Activated naive CD4-positive, alpha-beta T cell (primary cell): ENCODE measurements around the gene ATP8B3.

Experiments
- DNase-seq, 4 experiments: peaks; one replicate each; lab custom pipeline; 2025; lab: John Stamatoyannopoulos, UW

Gene ATP8B3

DNA sequence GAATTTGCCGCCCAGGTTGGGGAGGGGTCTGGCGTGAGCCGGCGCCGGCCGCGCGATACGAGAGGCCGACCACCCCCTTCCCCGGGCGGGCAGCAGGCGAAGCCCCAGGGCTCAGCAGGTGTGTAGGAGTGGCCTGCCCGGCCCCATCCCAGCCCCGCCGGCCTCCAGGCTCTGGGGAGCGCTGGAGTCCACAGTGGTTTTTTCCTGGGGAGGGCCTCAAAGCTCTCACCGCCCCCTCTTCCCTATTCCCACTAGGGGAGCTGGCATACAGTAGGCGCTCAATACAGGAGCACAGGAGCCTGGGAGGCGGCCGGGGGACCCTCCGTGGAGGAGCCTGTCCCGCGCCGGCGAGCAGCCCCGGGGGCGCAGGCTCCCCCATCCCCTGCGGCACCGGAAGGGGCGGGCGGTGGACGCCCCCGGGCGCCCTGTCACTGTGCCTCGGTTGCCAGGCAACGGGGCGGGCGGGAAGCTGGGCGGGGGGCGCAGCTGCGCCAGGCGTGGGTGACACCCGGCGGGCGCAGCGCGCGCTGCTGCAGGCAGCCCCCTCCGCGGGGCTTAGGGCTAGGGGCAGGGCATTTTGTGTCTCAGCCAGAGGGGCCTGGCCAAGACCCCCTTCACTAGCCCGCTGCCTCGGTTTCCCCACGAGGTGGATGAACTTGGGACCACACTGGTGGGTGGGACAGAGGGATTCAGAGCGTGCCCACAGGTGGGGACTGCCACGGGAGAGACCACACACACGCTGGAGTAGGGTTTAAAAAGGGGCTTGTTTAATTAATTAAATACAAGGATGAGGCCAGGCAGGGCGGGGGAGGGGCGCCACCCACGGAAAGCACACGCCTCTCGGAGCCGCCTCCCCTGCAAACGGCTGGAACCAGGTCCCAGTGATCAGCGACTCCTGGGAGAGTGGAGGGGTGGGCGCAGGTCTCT is 39.8 kb upstream of the ATP8B3 start:
- peak in 2 of 4 experiments; percentile 53 to 74 for DNase-seq

DNA sequence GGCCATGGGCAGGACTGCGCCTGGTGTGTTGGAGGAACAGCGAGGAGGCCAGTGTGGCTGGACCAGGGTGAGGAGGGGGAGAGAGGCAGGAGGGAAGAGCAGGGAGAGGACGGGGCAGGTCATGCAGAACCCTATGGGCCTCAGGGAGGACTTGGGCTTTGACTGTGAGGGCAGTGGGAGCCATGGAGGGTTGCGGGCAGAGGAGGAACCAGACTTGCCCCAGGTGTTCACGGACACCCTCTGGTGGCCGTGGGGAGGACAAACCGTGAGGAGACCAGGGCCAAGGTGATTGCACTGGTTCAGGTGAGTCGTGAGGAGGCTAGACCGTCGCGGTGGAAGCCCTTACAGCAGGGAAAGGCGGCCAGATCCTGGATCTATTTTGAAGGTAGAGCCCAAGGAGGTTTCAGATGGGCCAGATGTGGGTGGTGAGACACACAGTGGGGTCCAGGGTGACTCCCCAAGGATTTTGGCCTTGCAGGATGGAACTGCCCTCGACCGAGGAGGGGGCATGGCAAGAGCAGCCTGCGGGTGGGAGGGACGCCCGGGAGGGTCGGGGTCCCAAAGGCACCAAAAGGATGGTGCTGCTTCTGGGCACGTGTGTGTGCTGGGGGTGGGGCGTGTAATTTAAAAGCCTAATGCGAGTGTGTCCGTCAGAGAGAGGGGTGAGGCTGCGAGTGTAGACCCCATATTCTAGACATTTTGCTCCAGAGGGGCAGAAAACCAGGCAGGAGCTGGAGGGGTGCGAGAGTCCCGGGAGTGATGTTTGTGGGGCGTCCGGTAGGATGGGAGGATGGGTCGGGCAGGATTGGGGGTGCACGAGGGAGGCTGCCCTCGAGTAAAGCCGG is 39.0 kb upstream of the ATP8B3 start:
- DNase-seq = no peak

DNA sequence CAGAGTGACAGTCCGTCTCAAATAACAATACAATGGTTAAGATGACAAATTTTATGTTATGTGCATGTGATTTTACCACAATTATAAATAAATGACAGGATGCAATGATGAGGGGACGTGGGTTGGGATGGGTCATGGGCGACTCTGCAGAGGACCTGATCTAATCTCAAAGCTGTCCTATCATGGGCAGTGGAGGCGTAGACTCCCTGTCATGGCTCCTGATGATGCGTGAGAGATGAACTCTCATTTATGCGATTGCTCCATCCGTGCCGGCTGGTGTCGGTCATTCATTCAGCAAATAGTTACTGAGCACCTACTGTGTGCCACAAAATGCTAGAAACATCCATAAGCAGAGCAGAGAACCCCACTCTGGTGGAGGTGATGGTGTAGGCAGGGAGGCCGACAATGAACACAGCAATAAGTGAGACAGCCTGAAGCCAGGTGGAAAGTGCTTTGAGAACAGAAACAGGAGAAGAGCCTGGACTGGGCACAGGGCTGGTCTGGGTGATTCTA is 37.9 kb upstream of the ATP8B3 start:
- DNase-seq = no peak

DNA sequence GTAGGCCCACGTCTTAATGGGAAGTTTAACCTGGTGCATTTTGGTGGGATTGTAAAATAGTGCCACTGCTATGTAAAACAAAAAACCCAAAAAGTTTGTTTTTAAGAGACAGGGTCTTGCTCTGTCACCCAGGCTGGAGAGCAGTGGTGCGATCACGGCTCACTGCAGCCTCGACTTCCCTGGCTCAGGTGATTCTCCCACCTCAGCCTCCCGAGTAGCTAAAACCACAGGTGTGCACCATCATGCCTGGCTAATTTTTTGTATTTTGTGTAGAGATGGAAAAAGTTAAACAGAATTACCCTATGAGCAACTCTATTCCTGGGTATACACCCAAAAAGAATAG is 37.0 kb upstream of the ATP8B3 start:
- DNase-seq = no peak

DNA sequence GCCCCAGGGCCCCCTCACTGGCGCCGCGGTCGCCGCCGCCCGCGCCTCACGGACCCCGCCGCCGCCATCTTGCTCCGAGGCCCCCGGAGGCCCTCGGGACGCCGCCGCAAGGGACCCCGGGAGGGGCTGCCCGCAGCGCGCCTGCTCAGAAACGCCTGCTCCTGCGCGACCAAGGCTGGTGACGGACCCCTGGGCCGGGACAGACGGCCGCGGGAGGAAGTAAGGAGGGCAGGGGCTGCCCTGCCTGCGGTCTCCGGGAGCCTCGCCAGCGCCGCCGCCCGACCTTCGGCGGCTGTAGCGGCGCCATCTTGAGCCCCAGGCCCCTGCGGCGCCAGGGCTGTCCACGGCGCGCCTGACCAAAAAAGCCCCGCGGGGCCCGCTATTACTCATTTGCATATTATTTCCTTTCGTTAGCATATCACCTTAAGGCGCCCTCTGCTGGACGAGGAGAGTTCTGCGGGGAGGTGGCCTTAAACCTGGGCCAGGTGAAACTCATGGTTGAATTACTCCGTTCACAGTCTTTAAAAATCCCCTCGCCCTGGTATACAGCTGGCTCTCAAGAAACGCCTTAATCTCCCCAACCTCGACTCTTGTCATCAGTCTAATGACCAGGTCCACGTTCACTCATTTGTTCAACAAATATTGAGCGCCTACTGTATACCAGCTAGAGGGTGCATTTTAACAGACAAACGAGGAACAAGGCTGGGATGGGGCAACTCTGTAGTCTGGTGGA is 36.5 kb upstream of the ATP8B3 start, which contains the start of gene REXO1:
Gene REXO1, minus strand, starts transcription at position 85 of the 733 bp plus-strand sequence. CDS start 125 bp downstream, outside the sequence.
- DNase-seq = peak; percentile 96 to 98 (median 98)

DNA sequence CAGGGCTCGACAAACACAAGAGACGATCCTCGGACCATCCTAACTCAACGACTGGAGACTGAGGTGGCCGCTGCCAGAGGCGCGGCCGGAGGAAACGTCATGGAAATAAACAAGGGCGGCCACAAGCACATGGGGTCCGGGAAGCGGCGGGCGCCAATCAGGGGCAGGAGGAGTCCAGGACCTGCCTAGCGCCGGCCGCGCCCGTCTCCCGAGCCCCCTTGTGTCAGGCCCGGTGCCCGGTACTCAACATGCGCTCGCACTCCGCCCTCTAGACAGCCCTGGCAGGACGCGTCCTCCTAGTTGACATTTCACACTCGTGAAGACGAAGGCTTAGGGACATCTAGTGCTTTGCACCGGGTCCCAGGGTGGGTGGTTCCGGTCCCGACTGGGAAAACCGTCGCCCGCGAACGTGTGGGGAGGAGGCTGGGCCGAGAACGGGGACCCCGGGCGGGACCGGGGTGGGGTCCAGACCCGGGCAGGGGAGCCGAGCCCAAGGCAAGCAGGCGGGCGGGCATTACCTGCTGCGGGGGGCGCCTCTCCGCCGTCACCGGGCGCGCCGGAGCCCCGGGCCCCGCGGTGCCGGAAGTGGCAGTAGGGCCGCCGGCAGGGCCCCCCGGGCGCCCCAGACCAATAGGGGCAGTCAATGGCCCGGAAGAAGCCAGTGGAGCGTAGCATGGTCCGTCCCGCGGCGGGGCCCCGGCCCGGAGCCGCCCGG is 35.8 kb upstream of the ATP8B3 start:
- DNase-seq = no peak

DNA sequence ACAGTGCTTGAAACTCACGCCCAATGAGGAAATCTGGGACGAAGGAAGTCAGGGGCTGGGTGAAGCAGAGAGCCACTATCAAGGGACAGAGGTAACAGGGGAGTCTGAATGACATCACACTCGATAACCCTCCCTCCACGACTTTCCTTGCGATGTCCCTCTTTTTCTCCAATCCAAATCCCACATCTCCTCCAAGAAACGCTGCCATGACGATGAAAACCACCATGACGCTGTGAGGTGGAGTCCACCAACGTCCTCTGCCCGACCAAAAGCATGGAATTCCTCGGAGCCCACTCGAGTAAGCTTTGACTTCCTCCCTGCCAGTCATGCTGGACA is 35.2 kb upstream of the ATP8B3 start:
- DNase-seq = no peak

DNA sequence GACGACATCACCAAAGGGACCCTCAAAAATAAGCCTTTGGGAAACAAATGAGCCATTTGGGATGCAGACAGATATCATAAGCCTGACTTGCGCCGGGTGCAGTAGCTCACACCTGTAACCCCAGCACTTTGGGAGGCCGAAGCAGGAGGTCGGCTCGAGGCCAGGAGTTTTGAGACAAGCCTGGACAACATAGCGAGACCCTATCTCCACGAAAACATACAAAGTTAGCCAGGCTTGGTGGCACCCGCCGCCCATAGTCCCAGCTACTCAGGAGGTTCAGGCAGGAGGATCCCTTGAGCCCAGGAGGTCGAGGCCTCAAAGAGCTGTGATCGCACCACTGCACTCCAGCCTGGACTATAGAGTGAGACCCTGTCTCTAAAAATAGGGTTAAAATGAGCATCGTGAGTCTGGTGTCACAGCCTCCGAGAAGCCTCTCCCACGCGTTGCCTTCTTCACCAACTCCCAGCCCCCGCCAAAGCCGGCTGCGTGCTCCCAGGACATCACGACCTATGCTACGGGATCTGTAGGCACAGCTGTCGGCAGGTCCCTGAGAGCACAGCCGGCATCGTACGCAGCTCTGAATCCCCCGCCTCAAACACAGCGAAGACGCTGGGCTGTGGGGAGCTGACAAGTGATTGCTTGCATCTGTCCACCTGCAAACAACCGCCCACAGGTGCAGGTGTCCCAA is 34.6 kb upstream of the ATP8B3 start:
- DNase-seq = no peak

DNA sequence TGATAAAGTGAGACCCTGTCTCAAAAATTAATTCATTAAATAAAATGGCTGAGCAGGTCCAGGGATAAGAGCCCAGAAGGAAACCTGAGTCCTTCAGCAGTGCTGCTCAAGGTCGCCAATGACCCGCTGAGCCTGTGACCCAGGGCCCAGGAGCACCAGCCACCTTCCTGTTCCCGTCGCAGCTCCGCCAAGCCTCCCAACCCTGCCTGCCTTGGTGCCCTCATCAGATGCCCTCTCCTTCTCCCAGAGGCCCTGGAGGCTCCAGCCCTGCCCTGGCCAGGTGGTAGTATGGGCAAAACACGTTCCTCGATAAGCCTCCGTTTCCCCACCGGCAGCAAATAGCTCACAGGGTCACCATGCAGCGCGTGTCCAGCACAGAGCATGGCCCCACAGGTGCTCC is 33.6 kb upstream of the ATP8B3 start:
- no peak for DNase-seq

DNA sequence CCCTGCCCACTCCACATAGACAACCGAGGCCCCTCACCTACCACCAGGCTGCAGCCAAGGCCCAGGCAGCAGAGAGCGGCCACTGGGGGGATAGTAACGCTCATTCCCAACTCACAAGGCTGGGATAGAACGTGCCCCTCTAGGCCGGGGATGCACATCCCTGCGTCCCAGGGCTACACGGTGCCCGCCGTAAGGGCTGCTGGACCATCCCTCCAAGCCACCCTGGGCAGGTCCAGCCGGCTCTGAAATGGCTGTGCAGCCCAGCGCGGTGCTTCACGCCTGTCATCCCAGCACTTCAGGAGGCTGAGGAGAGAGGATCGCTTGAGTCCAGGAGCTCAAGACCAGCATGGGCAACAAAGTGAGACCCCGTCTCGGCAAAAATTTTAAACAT is 33.0 kb upstream of the ATP8B3 start:
- DNase-seq = no peak

DNA sequence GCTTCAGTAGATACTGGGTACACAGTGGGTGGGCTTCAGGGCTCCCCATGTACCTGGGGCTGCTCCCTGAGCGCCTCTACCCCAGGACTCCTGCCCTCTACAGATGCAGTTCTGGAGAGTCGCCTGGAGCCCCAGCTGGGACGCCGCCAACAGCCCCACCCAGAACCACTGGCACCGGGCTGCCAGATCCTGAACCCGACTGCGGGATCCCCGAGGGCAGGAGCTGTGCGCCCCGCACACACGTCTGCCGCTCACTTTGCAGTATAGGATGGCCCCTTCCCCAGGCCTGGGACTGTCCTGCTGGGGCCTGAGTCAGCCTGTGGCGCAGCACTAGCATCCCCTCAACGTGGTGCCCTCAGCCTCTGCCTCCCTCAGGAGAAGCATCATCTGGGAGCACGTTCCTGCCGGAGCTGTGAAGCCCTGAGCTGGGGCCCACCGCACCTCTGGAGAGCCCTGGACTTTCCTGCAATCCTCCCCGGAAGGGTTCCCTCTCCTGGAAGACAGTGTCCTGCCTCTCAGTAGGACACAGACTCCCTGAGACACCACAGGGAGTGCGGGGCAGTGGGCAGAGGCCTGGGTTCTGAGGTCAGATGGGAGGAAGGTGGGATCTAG is 32.5 kb upstream of the ATP8B3 start:
- DNase-seq = no peak

DNA sequence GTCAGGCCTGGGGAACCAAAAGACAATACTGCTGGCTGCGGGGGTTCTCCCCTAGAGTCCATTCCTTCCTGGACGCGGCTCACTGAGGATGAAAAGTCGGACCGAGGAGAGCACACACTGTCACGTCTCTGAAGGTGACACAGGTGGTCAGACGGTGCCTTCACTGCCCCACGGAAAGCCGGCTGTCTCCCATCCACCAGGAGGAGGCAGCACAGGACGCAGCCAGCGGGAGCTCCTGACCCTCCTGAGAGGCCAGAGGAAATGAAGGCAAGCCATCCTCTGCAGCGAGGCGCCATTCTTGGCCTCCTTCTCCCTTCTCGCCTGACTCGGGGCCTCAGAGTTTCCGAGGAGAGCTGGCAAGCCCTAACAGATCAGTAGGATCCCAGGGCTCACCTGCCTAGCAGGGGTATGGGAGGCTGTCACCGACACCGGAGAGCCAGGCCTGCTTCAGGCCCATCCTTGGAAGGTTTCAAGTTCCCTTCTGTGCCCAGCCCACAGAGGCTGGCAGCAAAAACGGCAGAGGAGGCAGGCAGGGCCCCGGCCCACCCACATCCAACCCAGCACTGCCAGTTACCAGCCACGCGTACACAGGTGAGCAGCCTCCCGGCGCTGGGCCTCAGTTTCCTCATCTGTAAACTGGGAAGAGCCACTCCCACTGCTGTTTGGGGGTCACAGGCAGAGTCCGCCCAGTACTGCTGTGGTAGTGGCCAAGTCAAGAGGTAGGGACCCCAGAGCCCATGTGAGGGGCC is 31.7 kb upstream of the ATP8B3 start:
- no peak for DNase-seq

DNA sequence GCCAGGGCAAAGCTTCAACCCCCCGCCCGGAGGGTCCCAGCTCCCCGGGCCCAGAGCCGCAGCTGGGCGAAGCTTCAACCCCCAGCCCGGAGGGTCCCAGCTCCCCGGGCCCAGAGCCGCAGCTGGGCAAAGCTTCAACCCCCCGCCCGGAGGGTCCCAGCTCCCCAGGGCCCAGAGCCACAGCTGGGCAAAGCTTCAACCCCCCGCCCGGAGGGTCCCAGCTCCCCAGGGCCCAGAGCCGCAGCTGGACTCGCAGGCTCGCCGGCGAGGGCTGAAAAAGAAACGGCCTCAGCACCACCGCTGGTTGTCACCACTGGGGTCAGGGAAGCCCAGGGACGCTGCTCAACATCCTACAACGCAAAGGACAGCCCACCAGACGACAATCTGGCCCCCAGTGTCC is 31.0 kb upstream of the ATP8B3 start:
- no peak for DNase-seq

DNA sequence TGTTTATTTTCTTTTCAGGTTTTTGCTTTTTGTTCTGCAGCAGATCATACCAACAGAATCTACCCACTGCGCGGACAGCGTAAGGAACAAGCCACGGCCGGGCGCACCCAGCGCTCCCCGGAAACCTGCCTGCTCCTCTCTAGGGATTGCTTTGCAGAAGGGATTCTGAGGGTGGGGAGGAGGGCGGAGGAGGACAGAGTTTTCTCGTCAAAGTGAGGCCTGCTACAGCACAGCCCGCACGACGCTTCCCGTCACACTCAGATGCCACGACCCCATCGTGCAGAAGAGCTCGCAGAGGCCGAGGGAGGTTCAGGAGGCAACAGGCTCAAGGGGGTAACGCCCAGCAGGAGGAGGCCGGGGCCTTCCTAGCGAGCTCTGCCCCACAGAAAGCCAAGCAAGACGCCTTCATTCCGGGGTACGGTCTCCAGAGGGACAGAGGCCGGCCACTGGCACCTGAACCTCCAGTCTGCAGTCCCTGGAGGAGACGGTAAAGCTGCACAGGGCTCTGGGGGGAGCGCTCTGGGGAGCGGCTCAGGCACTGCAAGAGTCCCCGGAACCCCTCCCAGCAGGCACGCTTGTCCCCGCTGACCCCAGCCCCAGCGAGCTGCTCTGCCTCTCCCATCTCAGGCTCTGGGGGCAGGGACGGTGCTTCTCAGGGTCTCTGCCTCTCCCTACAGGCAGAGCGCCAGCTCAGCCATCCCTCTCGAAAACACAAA is 29.3 kb upstream of the ATP8B3 start:
- DNase-seq = no peak

DNA sequence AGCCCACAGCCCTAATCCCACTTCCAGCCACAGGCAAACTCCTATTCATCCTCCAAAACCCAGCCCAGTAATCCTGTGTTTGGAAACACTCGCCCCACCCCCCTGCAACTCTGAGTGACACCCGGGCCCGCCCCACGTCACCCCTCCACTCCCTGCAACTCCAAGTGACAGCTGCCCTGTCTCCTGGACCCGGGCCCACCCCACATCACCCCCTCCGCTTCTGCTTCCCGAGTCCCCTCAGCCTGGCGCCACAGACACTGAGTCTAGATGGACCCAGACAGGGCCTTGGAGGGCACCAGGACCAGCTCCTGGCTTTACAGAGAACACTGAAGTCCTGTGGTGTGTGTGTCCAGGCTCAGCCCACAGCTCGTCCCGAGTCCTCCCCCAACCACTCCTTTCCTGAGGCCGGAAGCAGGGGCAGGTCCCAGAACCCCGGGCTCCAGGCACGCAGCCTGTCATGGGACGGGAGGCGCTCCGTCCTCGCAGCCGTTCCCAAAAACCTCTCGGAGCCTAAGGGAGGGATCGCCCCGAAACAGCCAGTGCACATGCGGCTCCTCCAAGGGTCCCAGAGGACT is 28.6 kb upstream of the ATP8B3 start:
- DNase-seq = no peak

DNA sequence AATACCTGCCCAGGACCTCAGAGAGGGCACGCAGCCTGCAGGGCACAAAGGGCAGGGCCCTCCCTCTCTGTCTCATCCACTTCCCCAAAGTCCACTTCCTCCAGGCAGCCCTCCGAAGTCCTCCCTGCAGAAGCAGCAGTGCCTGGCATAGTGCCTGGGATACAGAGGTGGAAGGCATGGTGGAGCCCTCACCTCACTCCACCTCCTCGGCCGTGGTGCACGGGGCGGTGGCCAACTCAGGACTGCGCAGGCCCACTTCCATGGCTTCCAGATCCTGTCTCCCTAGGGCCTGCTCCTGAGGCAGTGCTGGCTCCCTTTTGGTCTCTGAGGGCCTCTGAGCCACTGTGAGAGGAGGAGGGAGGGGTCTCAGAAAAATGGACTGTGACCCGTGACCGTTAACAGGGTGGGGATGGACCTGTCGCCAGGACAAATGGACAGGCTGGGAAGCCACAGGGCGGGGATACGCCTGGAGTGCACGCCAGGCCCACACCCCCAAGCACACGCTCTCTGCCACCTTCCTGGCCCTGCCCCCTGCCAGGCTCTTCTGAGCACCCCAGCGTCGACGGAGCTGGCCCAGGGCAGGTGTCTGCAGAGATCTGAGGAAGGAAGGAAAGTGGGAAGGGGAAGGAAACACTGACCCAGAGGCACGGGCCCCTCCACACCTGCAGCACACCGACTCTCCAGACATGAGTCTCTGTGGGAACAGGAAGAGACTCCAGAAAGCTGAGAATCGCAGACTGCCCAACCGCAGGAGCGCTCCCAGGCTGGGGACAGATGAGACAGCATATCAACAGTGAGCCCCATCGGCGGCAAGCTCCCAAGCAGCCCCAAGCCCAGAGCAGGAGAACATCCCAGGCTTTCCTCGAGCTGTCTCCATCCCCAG is 27.8 kb upstream of the ATP8B3 start:
- DNase-seq = no peak

DNA sequence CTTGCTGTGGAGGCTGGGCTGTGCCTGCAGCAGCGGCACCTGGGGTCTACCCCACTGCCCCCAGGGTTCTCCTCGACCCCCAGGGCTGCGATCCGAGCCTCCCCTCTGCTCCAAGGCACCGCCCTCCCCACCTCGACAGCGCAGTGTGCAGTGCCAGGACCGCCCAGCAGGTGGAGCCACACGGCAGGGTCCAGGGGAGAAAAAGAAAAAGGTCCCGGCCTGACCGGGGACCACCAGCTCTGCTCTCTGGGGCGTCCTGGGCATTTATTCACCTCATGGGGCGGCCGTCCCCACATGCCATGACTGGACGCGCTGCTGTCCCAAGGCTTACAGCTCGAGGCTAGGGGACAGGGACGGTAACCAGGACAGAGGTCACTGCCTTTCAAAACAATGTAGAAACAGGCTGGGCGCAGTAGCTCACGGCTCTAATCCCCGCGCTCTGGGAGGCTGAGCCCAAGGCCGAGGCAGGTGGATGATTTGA is 25.6 kb upstream of the ATP8B3 start:
- DNase-seq = peak; percentile 33 to 55 (median 50)

DNA sequence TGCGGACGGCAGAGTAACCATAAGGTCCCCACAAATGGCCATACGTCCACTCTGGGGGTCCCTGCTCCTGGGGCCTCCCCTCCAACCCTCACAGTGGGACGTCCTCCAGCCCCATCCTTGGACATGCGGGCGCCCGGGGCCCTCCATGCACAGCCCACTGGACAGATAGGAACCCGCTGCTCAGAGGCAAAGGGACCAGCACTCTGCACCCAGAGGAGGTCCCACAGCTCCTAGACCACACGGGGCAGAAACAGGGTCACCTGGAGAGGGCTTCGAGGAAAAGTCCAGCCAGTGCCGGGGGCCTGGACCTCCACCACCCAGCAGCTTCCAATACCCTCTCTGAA is 25.1 kb upstream of the ATP8B3 start:
- DNase-seq = no peak
